Erythroblast (primary cell): ENCODE results near the gene JAM2.
"Not testable (repeated sequence)": the region's sequence is repeated elsewhere in the genome, so short reads cannot be mapped to it uniquely, and the experiment has no call there.

Experiments
- GATA1 ChIP-seq: IDR thresholded peaks from 2 replicates; pipeline ENCODE4 v1.6.1; 2011; ENCODE audit warnings: low read depth, mild to moderate bottlenecking, control low read depth, low read length, moderate library complexity
- POLR2A ChIP-seq: IDR thresholded peaks from 2 replicates; pipeline ENCODE4 v1.6.1; 2011; ENCODE audit warnings: mild to moderate bottlenecking, low read length

- TF ChIP-seq POLR2A, GATA1: not testable (repeated sequence)
Measured at GRCh38 chr21:25695461-25695860, 56.4 kb downstream of the JAM2 start.
